K562 (cell line): ENCODE results near the gene RBM4B. TPM values are rescaled to one million over a fixed set of nuclear protein-coding genes. Genes with fewer than 3 reads are reported as not detected.

ENCODE experiments used
- CC2D1A ChIP-seq: fragments of 450-650 bp; IDR thresholded peaks from 2 replicates; pipeline ENCODE4 v1.6.1; 2017; ENCODE audit warnings: mild to moderate bottlenecking
- ELF1 ChIP-seq: fragments of 200-800 bp; sonication (Bioruptor generic); IDR thresholded peaks from 2 replicates; pipeline ENCODE4 v1.6.1; 2016; ENCODE audit warnings: missing genetic modification characterization, missing compliant biosample characterization
- ELF4 ChIP-seq: fragments of 450-650 bp; formaldehyde crosslinking; IDR thresholded peaks from 2 replicates; pipeline ENCODE4 v1.4.0; 2022; ENCODE audit warnings: missing genetic modification characterization
- ERF ChIP-seq: fragments of 450-650 bp; formaldehyde crosslinking; IDR thresholded peaks from 2 replicates; pipeline ENCODE4 v1.4.0; 2020; ENCODE audit warnings: mild to moderate bottlenecking, mixed read lengths
- NEUROD1 ChIP-seq: fragments of 150-350 bp; IDR thresholded peaks from 2 replicates; pipeline ENCODE4 v1.6.1; 2014; ENCODE audit warnings: borderline replicate concordance, low read length, low read depth; ENCODE audit not compliant: partially characterized antibody
- OTX1 ChIP-seq: fragments of 450-650 bp; formaldehyde crosslinking; IDR thresholded peaks from 2 replicates; pipeline ENCODE4 v1.4.0; 2022; ENCODE audit warnings: mild to moderate bottlenecking
- SMAD3 ChIP-seq: fragments of 450-650 bp; formaldehyde crosslinking; conservative IDR thresholded peaks from 2 replicates; pipeline ENCODE4 v1.4.0; 2020; ENCODE audit warnings: mild to moderate bottlenecking
- SOX6 ChIP-seq: fragments of 450-650 bp; IDR thresholded peaks from 2 replicates; pipeline ENCODE4 v1.6.1; 2014; ENCODE audit warnings: mild to moderate bottlenecking
- TBL1XR1 ChIP-seq, 2 experiments: IDR thresholded peaks; 2 replicates each; pipeline ENCODE4 v1.6.1; 2012; ENCODE audit warnings: improper control_type of control experiment in 2 of 2, low read length in 2 of 2, mild to moderate bottlenecking in 1 of 2
- ZNF644 ChIP-seq: fragments of 200-800 bp; sonication (Bioruptor generic); IDR thresholded peaks from 2 replicates; pipeline ENCODE4 v1.6.1; 2016; ENCODE audit warnings: low read depth, missing genetic modification characterization, missing compliant biosample characterization
- ZNF695 ChIP-seq: fragments of 450-650 bp; formaldehyde crosslinking; IDR thresholded peaks from 2 replicates; pipeline ENCODE4 v1.4.0; 2020; ENCODE audit warnings: mild to moderate bottlenecking, moderate library complexity
- ZNF766 ChIP-seq: fragments of 200-800 bp; sonication (Bioruptor generic); conservative IDR thresholded peaks from 2 replicates; pipeline ENCODE4 v1.6.1; 2016; ENCODE audit warnings: missing genetic modification characterization, missing compliant biosample characterization
- polyA plus RNA-seq, 8 experiments: library from polyadenylated mRNA; depleted of rRNA in 4 of 8; stranded (reverse) in 5 of 8; unstranded in 3 of 8; fragments of >200 nt; fragmentation: Nextera tagmentation in 2 of 8; fragmentation: Illumina TruSeq in 1 of 8; extraction: Ambion mirVana in 2 of 8; extraction: Trizol in 1 of 8; gene quantifications; 2 replicates each; pipeline versions ENCODE4 v1.2.1 to v1.2.3, GENCODE V29; 2011 to 2014; ENCODE audit warnings: inconsistent platforms in 1 of 8, missing spikeins in 1 of 8
- total RNA-seq, 7 experiments: library from RNA; depleted of rRNA in 6 of 7; stranded (reverse); fragments of >200 nt in 6 of 7; fragmentation: Illumina TruSeq in 2 of 7; extraction: Trizol in 2 of 7; gene quantifications; 2 replicates each; pipeline versions ENCODE4 v1.2.1 to v1.2.3, GENCODE V29; 2011 to 2021; ENCODE audit warnings: low replicate concordance in 1 of 7
- TF ChIP-seq, protein P1 (sequence below): fragments of 200-800 bp; sonication (Bioruptor generic); IDR thresholded peaks from 2 replicates; pipeline ENCODE4 v1.6.1; 2016; ENCODE audit warnings: missing genetic modification characterization, missing compliant biosample characterization

The RBM4B gene
- total and polyA plus RNA-seq, 9 of the 15 experiments (the other 6 are each of a cell fraction or from before 2014, with no cell fraction given) = 14.6 to 39.9 (median 23.3) TPM

DNA sequence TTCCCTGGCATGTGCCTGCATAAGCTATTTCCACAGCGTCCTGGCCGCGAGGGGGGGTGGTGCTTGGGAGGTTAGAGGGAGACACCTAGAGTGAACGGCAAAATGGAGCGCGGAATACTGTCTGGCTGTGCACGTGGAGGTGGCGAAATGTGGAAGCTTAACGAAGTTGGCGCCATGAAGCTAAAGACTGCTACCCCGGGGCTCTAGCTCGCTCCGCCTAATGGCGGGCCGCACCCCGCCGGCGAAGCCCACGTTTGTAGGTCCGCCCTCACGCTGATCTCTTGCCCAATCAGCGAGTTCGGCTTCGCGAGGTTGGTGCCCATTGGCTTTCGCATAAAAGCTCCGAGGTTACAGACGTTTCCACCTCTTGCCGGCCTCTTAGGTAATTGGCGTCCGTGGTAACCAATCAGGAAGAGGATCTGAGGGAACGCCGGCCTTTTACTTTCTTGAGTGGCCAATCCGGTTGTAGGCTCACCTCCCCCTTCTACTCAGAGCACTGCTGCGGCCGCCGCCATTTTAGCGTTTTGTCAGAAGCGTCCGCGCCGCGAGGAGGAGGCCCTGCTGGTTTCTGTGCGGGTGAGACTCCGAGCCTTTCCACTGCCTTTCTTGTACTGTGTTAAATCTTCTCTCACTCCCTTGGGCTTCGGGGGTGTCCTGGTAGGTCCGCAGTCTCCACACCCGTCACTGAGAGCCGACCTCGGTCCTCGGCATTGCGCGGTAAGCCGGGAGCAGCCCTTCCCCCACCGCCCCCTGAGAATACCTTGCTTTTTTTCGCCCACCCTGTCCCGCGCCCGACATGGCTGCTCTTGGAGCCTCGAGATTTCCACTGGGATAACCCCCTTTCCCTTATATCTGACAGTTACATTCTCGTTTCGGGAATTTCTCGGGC lies 39.3 kb downstream of the RBM4B start, which contains the start of gene RBM4 (continued):
- TF ChIP-seq ERF = no peak
- 0 out of 2 replicates have a peak, but pooled peaks have one; percentile 6 for TF ChIP-seq SOX6
- peak; percentile 86 for TF ChIP-seq OTX1 (CRISPR knock-in tag)
- TF ChIP-seq ZNF644 (tag) = no peak
- no peak for TF ChIP-seq SMAD3 (CRISPR knock-in tag)
- no peak for TF ChIP-seq ZNF695 (CRISPR knock-in tag)
- TF ChIP-seq CC2D1A = peak; percentile 18; the same call in 1 of the 2 replicates
- TF ChIP-seq NEUROD1 = peak; percentile 89
- no peak; the same call in 1 of the 2 replicates for TF ChIP-seq ZNF766 (CRISPR knock-in tag)
- TF ChIP-seq, protein P1, sequence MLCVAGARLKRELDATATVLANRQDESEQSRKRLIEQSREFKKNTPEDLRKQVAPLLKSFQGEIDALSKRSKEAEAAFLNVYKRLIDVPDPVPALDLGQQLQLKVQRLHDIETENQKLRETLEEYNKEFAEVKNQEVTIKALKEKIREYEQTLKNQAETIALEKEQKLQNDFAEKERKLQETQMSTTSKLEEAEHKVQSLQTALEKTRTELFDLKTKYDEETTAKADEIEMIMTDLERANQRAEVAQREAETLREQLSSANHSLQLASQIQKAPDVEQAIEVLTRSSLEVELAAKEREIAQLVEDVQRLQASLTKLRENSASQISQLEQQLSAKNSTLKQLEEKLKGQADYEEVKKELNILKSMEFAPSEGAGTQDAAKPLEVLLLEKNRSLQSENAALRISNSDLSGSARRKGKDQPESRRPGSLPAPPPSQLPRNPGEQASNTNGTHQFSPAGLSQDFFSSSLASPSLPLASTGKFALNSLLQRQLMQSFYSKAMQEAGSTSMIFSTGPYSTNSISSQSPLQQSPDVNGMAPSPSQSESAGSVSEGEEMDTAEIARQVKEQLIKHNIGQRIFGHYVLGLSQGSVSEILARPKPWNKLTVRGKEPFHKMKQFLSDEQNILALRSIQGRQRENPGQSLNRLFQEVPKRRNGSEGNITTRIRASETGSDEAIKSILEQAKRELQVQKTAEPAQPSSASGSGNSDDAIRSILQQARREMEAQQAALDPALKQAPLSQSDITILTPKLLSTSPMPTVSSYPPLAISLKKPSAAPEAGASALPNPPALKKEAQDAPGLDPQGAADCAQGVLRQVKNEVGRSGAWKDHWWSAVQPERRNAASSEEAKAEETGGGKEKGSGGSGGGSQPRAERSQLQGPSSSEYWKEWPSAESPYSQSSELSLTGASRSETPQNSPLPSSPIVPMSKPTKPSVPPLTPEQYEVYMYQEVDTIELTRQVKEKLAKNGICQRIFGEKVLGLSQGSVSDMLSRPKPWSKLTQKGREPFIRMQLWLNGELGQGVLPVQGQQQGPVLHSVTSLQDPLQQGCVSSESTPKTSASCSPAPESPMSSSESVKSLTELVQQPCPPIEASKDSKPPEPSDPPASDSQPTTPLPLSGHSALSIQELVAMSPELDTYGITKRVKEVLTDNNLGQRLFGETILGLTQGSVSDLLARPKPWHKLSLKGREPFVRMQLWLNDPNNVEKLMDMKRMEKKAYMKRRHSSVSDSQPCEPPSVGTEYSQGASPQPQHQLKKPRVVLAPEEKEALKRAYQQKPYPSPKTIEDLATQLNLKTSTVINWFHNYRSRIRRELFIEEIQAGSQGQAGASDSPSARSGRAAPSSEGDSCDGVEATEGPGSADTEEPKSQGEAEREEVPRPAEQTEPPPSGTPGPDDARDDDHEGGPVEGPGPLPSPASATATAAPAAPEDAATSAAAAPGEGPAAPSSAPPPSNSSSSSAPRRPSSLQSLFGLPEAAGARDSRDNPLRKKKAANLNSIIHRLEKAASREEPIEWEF (CRISPR knock-in tag) = peak; percentile 57; the same call in 1 of the 2 replicates
- TF ChIP-seq ELF4 (CRISPR knock-in tag) = 0 out of 2 replicates have a peak, but pooled peaks have one; percentile 48
- TF ChIP-seq TBL1XR1 (IDR thresholded peaks at IDR 0.05; ENCODE audit: low read length in 2 of 2) = peak in 1 of 2 experiments; percentile 17; a peak in 1 of 4 replicates
- TF ChIP-seq ELF1 (tag) = 0 out of 2 replicates have a peak, but pooled peaks have one; percentile 8
